Tibial nerve (tissue), 4 donors: ENCODE data around the gene PYGO2.
"Not testable (repeated sequence)": the region's sequence is repeated elsewhere in the genome, so short reads cannot be mapped to it uniquely, and the experiment has no call there.

ENCODE experiments used
- EP300 ChIP-seq, 2 donors: sonication (generic); formaldehyde crosslinking; IDR thresholded peaks; one replicate each; pipeline ENCODE4 v1.6.1; 2017; ENCODE audit warnings: antibody characterized with exemption in 2 of 2, mild to moderate bottlenecking in 1 of 2
- POLR2A ChIP-seq, 2 donors: fragments of 450-650 bp; IDR thresholded peaks; one replicate each; pipeline ENCODE4 v1.6.1; 2017; ENCODE audit warnings: antibody characterized with exemption in 2 of 2, mild to moderate bottlenecking in 2 of 2, moderate library complexity in 2 of 2
- TF ChIP-seq, protein P1 (sequence below), 5 experiments: fragments of 200-600 bp in 3 of 5; fragments of 450-650 bp in 2 of 5; sonication (generic) in 3 of 5; IDR thresholded peaks; one replicate each; pipeline ENCODE4 v1.5.1; 2016 to 2019; ENCODE audit warnings: antibody characterized with exemption in 5 of 5, mild to moderate bottlenecking in 3 of 5, moderate library complexity in 2 of 5

DNA sequence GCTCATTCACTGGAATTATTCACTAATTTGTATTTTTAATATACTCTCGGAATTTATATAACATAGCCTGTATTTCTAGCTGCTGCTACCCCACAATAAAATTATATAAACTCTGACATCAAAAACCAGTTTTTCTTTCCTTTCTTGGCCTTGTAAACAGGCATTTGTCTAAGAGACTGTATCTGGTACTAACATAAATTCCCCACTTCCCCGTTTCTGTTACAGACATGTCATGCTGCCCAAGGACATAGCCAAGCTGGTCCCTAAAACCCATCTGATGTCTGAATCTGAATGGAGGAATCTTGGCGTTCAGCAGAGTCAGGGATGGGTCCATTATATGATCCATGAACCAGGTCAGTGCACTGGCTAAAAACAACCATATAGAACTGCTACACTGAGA, 16.2 kb upstream of the PYGO2 start:
- TF ChIP-seq POLR2A, EP300 (IDR thresholded peaks at IDR 0.05): not testable (repeated sequence)
- TF ChIP-seq, protein P1, sequence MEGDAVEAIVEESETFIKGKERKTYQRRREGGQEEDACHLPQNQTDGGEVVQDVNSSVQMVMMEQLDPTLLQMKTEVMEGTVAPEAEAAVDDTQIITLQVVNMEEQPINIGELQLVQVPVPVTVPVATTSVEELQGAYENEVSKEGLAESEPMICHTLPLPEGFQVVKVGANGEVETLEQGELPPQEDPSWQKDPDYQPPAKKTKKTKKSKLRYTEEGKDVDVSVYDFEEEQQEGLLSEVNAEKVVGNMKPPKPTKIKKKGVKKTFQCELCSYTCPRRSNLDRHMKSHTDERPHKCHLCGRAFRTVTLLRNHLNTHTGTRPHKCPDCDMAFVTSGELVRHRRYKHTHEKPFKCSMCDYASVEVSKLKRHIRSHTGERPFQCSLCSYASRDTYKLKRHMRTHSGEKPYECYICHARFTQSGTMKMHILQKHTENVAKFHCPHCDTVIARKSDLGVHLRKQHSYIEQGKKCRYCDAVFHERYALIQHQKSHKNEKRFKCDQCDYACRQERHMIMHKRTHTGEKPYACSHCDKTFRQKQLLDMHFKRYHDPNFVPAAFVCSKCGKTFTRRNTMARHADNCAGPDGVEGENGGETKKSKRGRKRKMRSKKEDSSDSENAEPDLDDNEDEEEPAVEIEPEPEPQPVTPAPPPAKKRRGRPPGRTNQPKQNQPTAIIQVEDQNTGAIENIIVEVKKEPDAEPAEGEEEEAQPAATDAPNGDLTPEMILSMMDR (IDR thresholded peaks at IDR 0.05): not testable (repeated sequence)
